H1 (cell line): ENCODE data around the gene MYH9. TPM values are rescaled to one million over a fixed set of nuclear protein-coding genes. Genes with fewer than 3 reads are reported as not detected.

ENCODE experiments used
- EZH2 ChIP-seq: fragments of 200-600 bp; sonication (generic); IDR thresholded peaks from 2 replicates; pipeline ENCODE4 v1.7.1; 2012; ENCODE audit warnings: low read depth, mild to moderate bottlenecking, moderate library complexity, low read length, inconsistent platforms; ENCODE audit not compliant: severe bottlenecking
- KDM1A ChIP-seq: fragments of 200-600, 300-600 bp; sonication (generic); IDR thresholded peaks from 2 replicates; pipeline ENCODE4 v1.7.1; 2016; ENCODE audit warnings: mild to moderate bottlenecking, low read length, borderline replicate concordance
- TEAD4 ChIP-seq: IDR thresholded peaks from 2 replicates; pipeline ENCODE4 v1.6.1; 2012; ENCODE audit warnings: low read depth, low read length, inconsistent platforms, mixed read lengths
- polyA plus RNA-seq, 7 experiments: library from polyadenylated mRNA; depleted of rRNA in 3 of 7; stranded (reverse) in 5 of 7; unstranded in 2 of 7; fragments of >200 nt in 5 of 7; fragments of 200-250 nt in 2 of 7; gene quantifications; 1 replicate in 5 of 7; 2 replicates in 1 of 7; 4 replicates in 1 of 7; pipeline versions ENCODE4 v1.2.1 to v1.2.3, GENCODE V29; 2011 to 2013; ENCODE audit warnings: missing spikeins in 2 of 7, mixed read lengths in 2 of 7
- total RNA-seq: library from RNA; stranded (reverse); fragmentation: NEBNext Ultra II Directional; extraction: Animal tissue kit (Norgen Biotek cat#: 25700); gene quantifications from 2 replicates; pipeline ENCODE4 v1.2.1, GENCODE V29; 2021

MYH9 gene
- total and polyA plus RNA-seq, 2 of the 8 experiments (the other 6 are each of a cell fraction or from before 2014, with no cell fraction given), result 24.9 to 322 TPM

GRCh38 chr22:36286096-36286957 lies 101.4 kb downstream of the MYH9 start (continued):
- TF ChIP-seq KDM1A (no peak), TEAD4 (0 out of 2 replicates have a peak, but pooled peaks have one; percentile 3), EZH2 (no peak)
- TF ChIP-seq, all 59 proteins: peak for 9
